GM23248 (cell line): ENCODE results near the gene ELOVL7.

Source experiments
- EZH2 ChIP-seq: fragments of 200-600 bp; sonication (generic); IDR thresholded peaks from 2 replicates; pipeline ENCODE4 v1.6.1; 2018; ENCODE audit warnings: antibody characterized with exemption, mild to moderate bottlenecking; ENCODE audit not compliant: insufficient read depth, poor library complexity, severe bottlenecking
- EZH2phosphoT487 ChIP-seq: fragments of 200-600 bp; sonication (generic); IDR thresholded peaks from 2 replicates; pipeline ENCODE4 v1.6.1; 2018; ENCODE audit warnings: antibody characterized with exemption, moderate library complexity, mild to moderate bottlenecking, low read depth; ENCODE audit not compliant: insufficient read depth

DNA sequence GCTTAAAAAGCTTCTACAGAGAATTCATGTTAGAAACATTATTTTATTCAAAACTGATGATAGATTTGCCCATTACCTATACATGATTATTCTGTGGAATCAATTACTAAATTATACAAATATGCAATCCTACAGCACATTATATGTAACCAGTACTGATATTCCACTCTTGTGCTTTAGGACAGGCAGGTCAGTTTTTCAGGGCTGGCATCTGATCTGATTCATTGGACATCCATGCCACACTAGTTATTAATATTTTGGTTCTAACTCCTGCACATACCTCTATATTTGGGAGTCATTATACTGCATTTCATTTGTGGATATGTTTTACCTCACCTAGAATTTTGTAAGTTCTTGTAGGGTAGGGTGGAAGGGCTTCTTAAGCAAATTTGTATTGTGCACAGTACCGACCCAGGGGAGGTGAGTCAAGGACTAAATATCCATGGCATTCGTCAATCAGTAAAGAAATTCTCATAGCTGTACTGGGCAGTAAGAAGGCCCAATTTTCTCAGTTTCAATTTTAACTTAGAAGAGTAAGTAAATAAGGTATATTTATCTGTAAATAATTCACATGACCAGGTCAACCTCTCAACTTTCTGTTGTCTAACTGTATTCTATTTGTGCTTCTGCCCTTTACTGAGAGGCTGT is 33.5 kb downstream of the ELOVL7 start:
- no peak for TF ChIP-seq EZH2phosphoT487
- no peak for TF ChIP-seq EZH2
